ENCODE measurements around the gene EPHA6.

EPHA6 gene

DNA sequence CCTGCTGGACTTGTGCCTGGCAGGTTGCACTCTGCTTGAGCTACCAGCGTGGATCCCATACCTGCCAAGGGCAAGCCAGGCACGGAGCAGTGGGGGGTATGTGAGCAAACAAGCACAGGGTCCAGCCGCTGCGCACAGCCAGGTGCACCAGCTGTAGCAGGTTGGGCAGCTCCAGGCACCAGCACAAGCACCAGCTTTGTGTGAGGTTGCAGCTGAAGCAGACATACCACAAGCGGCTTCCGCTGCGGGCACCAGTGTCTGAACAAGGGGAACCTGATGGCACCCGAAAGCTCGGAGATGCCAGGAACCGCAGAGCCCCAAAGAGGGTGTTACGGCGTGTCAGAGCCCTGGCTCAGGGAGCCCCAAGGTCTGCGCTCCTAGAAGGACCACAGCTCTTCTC lies 477.5 kb downstream of the EPHA6 start:
- H2BK15ac ChIP-seq (ENCODE audit: low read depth, poor library complexity, severe bottlenecking) = no peak overlapping the region
- H3K4me3 ChIP-seq (ENCODE audit: insufficient read depth in 1 of 2, low read depth in 1 of 2, low read length in 2 of 2) = no peak overlapping the region
- no peaks in the 10 kb centered on the region for H3K79me1 ChIP-seq (replicated peaks; ENCODE audit: low read length, poor library complexity, severe bottlenecking)
- peaks cover 22% of the 10 kb centered on the region for H3K9me3 ChIP-seq (ENCODE audit: control insufficient read depth, low read length)
- no peaks in the 10 kb centered on the region for H3K27me3 ChIP-seq (ENCODE audit: control insufficient read depth in 1 of 2, insufficient read depth in 1 of 2, low read length in 2 of 2)
- DNase-seq = no peak
- H3K27ac ChIP-seq (ENCODE audit: low read length, poor library complexity, severe bottlenecking) = no peak overlapping the region
- no peaks in the 10 kb centered on the region for H3K4me1 ChIP-seq (ENCODE audit: control insufficient read depth, insufficient read depth, low read depth, low read length)
- no peak overlapping the region for H3K4ac ChIP-seq (ENCODE audit: low read depth in 1 of 2, low read length in 2 of 2)
- H2BK120ac ChIP-seq (ENCODE audit: low read depth, low read length) = no peak overlapping the region
- WGBS = 92% methylated on average over 10 of the region's 13 CpGs
- H2AFZ ChIP-seq (ENCODE audit: low read depth, low read length) = no peak overlapping the region
- no peak overlapping the region for H4K8ac ChIP-seq (ENCODE audit: low read length)
- no peaks in the 10 kb centered on the region for H3K36me3 ChIP-seq (ENCODE audit: control insufficient read depth in 1 of 2, insufficient read depth in 2 of 2, low read depth in 1 of 2, low read length in 2 of 2)
- H2BK5ac ChIP-seq (ENCODE audit: low read depth, low read length, poor library complexity, severe bottlenecking) = no peak overlapping the region
- no peak overlapping the region for H4K91ac ChIP-seq (ENCODE audit: low read length)
- H2AK5ac ChIP-seq (ENCODE audit: low read length, severe bottlenecking) = no peak overlapping the region
- no peak overlapping the region for H3K9ac ChIP-seq (ENCODE audit: low read length)
- no peak overlapping the region for H3K14ac ChIP-seq (ENCODE audit: low read length in 2 of 2)
- H2BK12ac ChIP-seq (ENCODE audit: low read length in 2 of 2) = no peak overlapping the region
- no peak overlapping the region for H3K18ac ChIP-seq (ENCODE audit: low read depth in 1 of 2, low read length in 2 of 2)
- H3K23ac ChIP-seq (ENCODE audit: low read length in 2 of 2) = no peak overlapping the region
- H3K4me2 ChIP-seq (ENCODE audit: low read length, poor library complexity, severe bottlenecking) = no peak overlapping the region

DNA sequence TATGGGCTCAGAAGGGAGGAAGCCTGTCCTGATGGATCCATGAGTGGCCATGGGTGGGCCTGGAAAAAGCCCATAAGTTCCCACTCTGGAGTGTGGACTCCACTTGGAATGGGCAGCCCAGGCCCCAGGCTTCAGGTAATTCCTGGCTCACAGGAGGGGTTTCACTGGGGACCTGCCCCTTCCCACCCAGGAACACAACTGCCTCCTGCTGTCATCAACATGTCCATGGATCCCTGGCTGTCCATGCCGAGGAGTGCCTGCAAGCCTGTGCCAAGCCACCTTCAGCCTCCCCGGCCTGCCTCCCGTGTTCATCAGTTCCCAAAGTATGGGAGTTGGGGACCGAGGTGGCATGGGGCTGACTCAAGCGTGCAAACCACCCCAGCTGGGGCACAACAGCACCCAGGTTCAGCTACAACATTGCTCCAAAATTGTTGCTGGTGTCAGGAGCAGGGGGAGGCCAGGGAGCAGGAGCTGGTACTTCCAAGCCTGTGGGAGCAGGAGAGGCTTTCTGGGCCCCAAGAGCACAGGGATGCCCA lies 479.3 kb downstream of the EPHA6 start:
- Histone ChIP-seq H3K23ac (ENCODE audit: low read length in 2 of 2) (no peak overlapping the region), H2BK5ac (ENCODE audit: low read depth, low read length, poor library complexity, severe bottlenecking) (no peak overlapping the region), H2BK12ac (ENCODE audit: low read length in 2 of 2) (no peak overlapping the region), H2AK5ac (ENCODE audit: low read length, severe bottlenecking) (no peak overlapping the region), H4K8ac (ENCODE audit: low read length) (no peak overlapping the region), H4K91ac (ENCODE audit: low read length) (no peak overlapping the region), H3K4ac (ENCODE audit: low read depth in 1 of 2, low read length in 2 of 2) (no peak overlapping the region), H3K36me3 (ENCODE audit: control insufficient read depth in 1 of 2, insufficient read depth in 2 of 2, low read depth in 1 of 2, low read length in 2 of 2) (no peaks in the 10 kb centered on the region), H2BK120ac (ENCODE audit: low read depth, low read length) (no peak overlapping the region), H3K4me1 (ENCODE audit: control insufficient read depth, insufficient read depth, low read depth, low read length) (no peaks in the 10 kb centered on the region), H2AFZ (ENCODE audit: low read depth, low read length) (no peak overlapping the region), H3K9ac (ENCODE audit: low read length) (no peak overlapping the region), H2BK15ac (ENCODE audit: low read depth, poor library complexity, severe bottlenecking) (no peak overlapping the region), H3K14ac (ENCODE audit: low read length in 2 of 2) (peak overlapping the region in 1 of 2 experiments; percentile 39), H3K9me3 (ENCODE audit: control insufficient read depth, low read length) (peaks cover 22% of the 10 kb centered on the region), H3K79me1 (replicated peaks; ENCODE audit: low read length, poor library complexity, severe bottlenecking) (no peaks in the 10 kb centered on the region), H3K27me3 (ENCODE audit: control insufficient read depth in 1 of 2, insufficient read depth in 1 of 2, low read length in 2 of 2) (no peaks in the 10 kb centered on the region), H3K18ac (ENCODE audit: low read depth in 1 of 2, low read length in 2 of 2) (no peak overlapping the region), H3K4me3 (ENCODE audit: insufficient read depth in 1 of 2, low read depth in 1 of 2, low read length in 2 of 2) (no peak overlapping the region), H3K4me2 (ENCODE audit: low read length, poor library complexity, severe bottlenecking) (no peak overlapping the region), H3K27ac (ENCODE audit: low read length, poor library complexity, severe bottlenecking) (no peak overlapping the region)
- DNase-seq = no peak
- 63% methylated on average over 4 of the region's 5 CpGs for WGBS

DNA sequence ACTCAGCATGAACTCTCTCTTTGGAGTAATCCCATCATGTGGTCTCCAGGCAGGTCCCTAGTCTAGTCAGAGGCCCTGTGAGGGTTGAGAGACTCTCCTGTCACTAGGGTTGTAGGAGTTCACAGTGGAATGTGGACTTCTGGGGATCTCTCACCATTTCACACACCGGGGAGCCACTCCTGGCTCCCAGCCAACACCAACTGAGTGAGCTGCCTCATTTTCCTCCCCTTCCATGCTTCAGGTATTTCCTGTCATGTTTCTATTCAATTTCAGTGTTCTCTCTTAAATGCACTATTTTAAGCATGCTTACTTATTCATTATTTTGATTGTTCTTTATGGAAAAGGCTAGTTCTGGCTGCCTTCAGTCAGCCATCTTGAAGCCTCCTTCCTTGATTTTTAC lies 482.6 kb downstream of the EPHA6 start:
- WGBS = 33% methylated on average over 1 of the region's 1 CpG
- Histone ChIP-seq H2BK12ac (ENCODE audit: low read length in 2 of 2) (no peak overlapping the region), H2AK5ac (ENCODE audit: low read length, severe bottlenecking) (no peak overlapping the region), H3K4me3 (ENCODE audit: insufficient read depth in 1 of 2, low read depth in 1 of 2, low read length in 2 of 2) (no peak overlapping the region), H3K14ac (ENCODE audit: low read length in 2 of 2) (no peak overlapping the region), H3K4ac (ENCODE audit: low read depth in 1 of 2, low read length in 2 of 2) (no peak overlapping the region), H3K18ac (ENCODE audit: low read depth in 1 of 2, low read length in 2 of 2) (no peak overlapping the region), H4K8ac (ENCODE audit: low read length) (no peak overlapping the region), H2BK15ac (ENCODE audit: low read depth, poor library complexity, severe bottlenecking) (no peak overlapping the region), H3K27me3 (ENCODE audit: control insufficient read depth in 1 of 2, insufficient read depth in 1 of 2, low read length in 2 of 2) (no peaks in the 10 kb centered on the region), H3K27ac (ENCODE audit: low read length, poor library complexity, severe bottlenecking) (no peak overlapping the region), H3K4me1 (ENCODE audit: control insufficient read depth, insufficient read depth, low read depth, low read length) (no peaks in the 10 kb centered on the region), H3K4me2 (ENCODE audit: low read length, poor library complexity, severe bottlenecking) (no peak overlapping the region), H2BK5ac (ENCODE audit: low read depth, low read length, poor library complexity, severe bottlenecking) (no peak overlapping the region), H3K23ac (ENCODE audit: low read length in 2 of 2) (no peak overlapping the region), H3K9ac (ENCODE audit: low read length) (no peak overlapping the region), H3K79me1 (replicated peaks; ENCODE audit: low read length, poor library complexity, severe bottlenecking) (no peaks in the 10 kb centered on the region), H2AFZ (ENCODE audit: low read depth, low read length) (no peak overlapping the region), H3K9me3 (ENCODE audit: control insufficient read depth, low read length) (peaks cover 20% of the 10 kb centered on the region), H4K91ac (ENCODE audit: low read length) (no peak overlapping the region), H3K36me3 (ENCODE audit: control insufficient read depth in 1 of 2, insufficient read depth in 2 of 2, low read depth in 1 of 2, low read length in 2 of 2) (no peaks in the 10 kb centered on the region), H2BK120ac (ENCODE audit: low read depth, low read length) (no peak overlapping the region)
- DNase-seq = no peak

DNA sequence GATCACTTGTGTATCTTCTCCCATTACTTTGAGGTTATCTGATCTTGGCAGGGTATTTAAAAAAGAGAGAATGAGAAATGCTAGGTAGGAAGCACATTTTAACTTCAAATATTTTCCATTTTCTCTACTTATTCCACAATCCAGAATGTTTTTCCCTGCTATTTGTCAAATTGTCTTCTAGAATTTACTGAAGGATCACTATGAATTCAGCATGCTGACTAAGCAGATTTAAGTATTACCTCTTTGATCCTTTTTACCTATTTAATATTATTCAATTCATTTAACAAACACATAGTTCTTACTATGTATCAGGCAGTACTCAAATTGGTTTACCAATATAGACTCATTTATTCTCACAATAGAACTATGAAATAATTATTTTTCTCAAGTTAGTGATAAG lies 486.7 kb downstream of the EPHA6 start:
- Histone ChIP-seq H3K79me1 (replicated peaks; ENCODE audit: low read length, poor library complexity, severe bottlenecking) (no peaks in the 10 kb centered on the region), H3K18ac (ENCODE audit: low read depth in 1 of 2, low read length in 2 of 2) (no peak overlapping the region), H3K23ac (ENCODE audit: low read length in 2 of 2) (no peak overlapping the region), H3K14ac (ENCODE audit: low read length in 2 of 2) (no peak overlapping the region), H3K9ac (ENCODE audit: low read length) (no peak overlapping the region), H3K9me3 (ENCODE audit: control insufficient read depth, low read length) (peaks cover 5% of the 10 kb centered on the region), H4K8ac (ENCODE audit: low read length) (no peak overlapping the region), H3K27me3 (ENCODE audit: control insufficient read depth in 1 of 2, insufficient read depth in 1 of 2, low read length in 2 of 2) (no peaks in the 10 kb centered on the region), H3K27ac (ENCODE audit: low read length, poor library complexity, severe bottlenecking) (no peak overlapping the region), H2BK120ac (ENCODE audit: low read depth, low read length) (no peak overlapping the region), H2AK5ac (ENCODE audit: low read length, severe bottlenecking) (no peak overlapping the region), H2AFZ (ENCODE audit: low read depth, low read length) (no peak overlapping the region), H2BK15ac (ENCODE audit: low read depth, poor library complexity, severe bottlenecking) (no peak overlapping the region), H3K4me3 (ENCODE audit: insufficient read depth in 1 of 2, low read depth in 1 of 2, low read length in 2 of 2) (no peak overlapping the region), H3K4me1 (ENCODE audit: control insufficient read depth, insufficient read depth, low read depth, low read length) (no peaks in the 10 kb centered on the region), H2BK12ac (ENCODE audit: low read length in 2 of 2) (no peak overlapping the region), H3K36me3 (ENCODE audit: control insufficient read depth in 1 of 2, insufficient read depth in 2 of 2, low read depth in 1 of 2, low read length in 2 of 2) (no peaks in the 10 kb centered on the region), H4K91ac (ENCODE audit: low read length) (no peak overlapping the region), H2BK5ac (ENCODE audit: low read depth, low read length, poor library complexity, severe bottlenecking) (no peak overlapping the region), H3K4ac (ENCODE audit: low read depth in 1 of 2, low read length in 2 of 2) (no peak overlapping the region), H3K4me2 (ENCODE audit: low read length, poor library complexity, severe bottlenecking) (no peak overlapping the region)
- DNase-seq = no peak
